HG03439 (cell line): ENCODE measurements around the gene APOL4.
"Not testable (repeated sequence)": the region's sequence is repeated elsewhere in the genome, so short reads cannot be mapped to it uniquely, and the experiment has no call there.

Experiments used
- ATAC-seq: cut with Tn5 transposase; IDR thresholded peaks from one replicate; pipeline ENCODE4 v1.9.1; 2021; ENCODE audit warnings: mild to moderate bottlenecking, moderate library complexity; ENCODE audit not compliant: unreplicated experiment

The APOL4 gene

DNA sequence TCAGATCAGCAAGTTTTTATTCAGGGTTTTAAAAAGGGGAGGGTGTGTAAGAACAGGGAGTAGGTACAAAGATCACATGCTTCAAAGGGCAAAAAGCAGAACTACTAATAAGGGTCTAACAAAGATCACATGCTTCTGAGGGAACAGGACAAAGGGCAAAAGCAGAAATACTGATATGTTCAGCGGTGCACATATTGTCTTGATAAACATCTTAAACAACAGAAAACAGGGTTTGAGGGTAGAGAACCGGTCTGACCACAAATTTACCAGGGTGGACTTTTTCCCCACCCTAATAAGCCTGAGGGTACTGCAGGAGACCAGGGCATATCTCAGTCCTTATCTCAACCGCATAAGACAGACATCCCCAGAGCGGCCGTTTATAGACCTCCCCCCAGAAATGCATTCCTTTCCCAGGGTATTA lies 7.9 kb upstream of the APOL4 start:
- ATAC-seq: not testable (repeated sequence)

DNA sequence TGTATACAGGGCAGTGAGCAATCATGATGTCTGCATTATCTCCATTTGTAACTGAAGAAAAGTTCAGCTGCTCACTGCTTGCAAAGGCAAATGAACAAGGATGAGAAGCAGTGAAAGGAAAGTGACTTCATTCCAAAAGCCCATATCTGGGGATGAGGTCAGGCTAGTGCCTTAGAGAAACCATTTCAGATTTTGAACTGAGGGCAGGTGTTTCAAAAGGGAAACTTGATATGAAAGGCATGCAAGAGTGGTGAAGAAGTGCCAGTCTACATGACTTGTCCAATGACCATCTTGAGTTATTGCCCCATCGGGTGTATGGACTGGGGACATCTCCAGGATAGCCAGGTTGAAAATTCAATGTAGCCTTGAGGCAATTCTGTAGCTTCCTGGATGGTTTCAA lies 7.3 kb upstream of the APOL4 start:
- ATAC-seq: no peak

DNA sequence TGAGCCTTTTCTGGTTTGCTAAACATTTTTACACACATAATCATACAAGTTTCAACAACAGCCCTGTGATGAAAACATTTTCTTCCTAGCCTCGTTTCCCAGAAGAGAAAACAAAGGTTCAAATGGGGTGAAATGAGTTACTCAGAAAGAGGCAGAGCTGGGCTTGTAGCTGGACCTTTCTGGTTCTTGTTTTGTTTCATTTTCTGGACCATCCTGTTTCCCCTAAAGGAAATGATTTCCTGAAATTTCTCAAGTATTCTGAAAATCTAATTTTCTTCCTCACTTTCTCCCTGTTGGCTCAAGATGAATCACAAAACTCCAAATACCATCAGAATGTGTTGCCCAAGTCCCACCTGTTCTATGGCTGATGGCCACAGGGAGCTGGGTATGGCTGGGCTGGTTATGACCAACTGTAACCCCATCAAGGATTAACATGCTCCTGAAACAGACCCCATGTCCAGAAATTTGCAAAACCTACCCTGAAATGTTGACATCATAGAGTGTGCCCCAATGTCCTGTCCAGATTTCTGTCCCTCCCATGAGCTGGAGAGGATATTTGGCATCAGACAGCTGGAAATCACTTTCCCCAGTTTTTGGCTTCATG lies 6.7 kb upstream of the APOL4 start:
- ATAC-seq: no peak

DNA sequence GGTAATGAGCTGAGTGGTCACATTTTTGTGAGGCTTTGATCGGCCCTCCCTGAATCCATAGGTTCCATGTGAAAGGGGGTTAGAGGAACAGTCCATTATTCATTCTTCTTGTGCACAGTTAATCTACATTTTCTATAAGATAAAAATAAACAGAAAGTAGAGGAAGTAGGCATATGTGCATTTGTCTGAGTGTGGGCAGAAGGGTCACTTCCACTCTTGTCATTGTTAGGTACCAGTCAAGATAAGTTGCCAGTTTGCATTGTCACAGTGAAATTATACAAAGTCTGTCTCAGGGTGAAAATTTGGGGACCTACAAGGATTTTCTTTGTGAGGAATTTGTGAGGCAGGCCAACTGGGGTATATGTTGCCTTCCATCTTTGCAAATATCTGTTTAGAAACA lies 4.6 kb upstream of the APOL4 start:
- no peak for ATAC-seq

DNA sequence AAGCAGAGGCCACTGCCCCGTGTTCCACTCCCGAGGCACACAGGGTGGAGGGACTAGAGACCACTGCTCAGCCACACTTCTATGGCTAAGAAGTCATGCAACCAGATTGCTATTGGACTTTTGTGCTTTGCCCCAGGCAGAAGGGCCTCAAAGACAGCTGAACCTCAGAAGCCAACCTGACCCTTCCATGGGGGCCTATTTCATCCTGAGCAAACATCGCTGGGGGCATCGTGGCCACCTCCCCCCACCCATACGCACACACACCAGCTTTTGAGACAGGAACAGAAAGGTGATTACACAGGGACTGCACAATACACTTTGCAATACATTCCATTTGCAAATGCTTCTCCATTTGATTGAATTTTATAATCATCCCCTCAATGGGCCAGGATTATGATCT lies 4.0 kb upstream of the APOL4 start:
- ATAC-seq: not testable (repeated sequence)

DNA sequence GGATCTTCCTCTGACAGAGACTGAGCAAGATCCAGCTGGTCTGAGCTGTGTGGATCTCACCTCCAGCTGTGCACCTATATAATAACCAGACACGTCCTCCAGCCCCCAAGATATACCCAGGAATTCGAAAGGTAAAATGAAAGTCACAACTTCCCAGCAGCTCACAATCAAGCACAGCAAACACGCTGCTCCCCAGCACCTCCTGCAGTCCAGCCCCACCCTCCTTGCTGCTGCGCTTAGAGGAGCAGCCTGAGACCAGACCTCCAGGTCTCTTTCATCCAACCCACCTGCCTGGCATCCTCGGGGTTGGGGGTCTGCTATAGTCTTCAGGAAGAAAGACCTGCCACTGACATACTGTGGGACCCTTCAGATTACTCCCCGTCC lies 3.0 kb upstream of the APOL4 start:
- ATAC-seq: no peak

DNA sequence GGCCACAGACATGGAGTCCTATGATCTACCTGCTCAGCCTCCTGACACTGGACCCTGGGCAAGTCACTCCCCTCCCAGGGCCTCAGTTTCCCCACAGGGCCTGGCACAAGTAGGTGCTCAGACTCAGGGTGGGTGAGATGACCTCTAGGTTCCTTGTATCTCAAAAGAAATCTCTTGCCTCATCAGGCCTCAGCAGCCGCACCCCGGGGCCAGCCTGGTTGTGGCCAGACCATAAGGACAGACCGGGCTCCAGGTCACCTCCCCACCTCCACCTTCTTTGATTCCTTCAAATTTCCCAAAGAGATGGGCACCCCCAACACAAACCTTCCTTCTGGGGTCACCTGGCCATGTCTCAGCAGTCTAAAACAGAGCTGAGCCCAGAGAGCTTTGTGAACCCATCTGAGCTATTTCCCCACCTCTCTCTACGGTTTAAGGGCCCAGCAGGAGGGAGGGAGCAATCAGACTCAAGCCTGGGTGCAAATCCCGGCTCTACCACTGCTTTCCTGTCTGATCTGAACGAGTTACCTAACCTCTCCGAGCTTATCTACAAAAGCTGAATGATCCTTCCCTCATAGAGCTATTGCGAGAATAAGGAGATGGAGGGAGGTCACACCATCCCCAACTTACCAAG lies 2.5 kb upstream of the APOL4 start:
- ATAC-seq: no peak

DNA sequence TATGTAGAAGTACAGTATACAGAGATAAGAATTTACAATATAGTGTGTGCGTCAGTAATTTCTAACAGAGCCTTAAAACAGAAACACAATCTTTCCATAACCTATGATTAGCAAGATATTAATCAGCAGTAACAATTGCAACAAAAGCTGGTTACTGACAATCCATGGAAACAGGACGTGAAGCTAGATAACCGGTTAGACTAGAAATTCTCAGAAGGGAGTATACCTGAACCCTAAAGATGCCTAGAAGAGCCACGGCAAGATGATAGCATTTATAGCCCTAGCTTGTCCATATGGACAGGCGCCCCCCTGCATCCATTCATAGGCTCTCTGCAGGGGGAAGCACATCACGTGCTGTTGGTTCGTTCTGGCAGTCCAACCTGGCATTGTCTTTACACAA lies 1.8 kb upstream of the APOL4 start:
- ATAC-seq: not testable (repeated sequence)

DNA sequence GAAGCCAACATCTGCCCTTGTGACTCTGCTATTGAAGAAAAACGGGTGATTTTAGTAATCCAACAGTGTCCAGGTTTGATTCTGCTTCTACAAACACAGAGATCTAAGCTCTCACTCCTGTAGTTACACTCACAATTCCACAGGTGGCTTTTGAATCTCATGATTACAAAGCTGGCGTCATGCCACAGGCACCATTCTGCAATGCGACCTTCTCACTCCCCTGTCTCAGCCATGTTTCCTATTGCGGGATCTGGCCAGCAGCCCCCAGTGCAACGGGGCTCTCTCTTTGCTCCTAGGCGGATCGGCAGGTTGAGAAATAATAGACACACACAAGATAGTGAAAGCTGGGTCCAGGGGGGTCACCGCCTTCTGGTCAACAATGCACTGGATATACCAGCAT lies 1.3 kb upstream of the APOL4 start:
- ATAC-seq: not testable (repeated sequence)

DNA sequence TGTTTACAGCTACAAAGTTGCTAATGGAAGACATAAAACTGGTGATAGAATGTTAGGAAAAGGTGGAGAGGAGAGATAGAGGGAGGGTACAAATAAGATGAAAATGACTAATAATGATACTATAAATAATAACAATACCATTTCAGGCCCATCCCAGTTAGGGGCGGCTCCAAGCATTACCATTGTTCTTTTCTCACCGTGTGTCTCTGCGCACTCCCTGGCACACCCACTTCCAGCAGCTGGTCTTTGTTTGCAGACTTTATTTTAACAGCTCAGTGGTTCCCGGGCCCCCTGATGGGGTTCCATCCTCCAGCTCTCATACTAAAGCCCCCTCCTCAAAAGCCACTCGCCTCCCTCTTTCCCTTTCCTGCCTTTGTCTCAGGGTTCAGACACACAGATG lies 584 bp downstream of the APOL4 start:
- not testable (repeated sequence) for ATAC-seq

DNA sequence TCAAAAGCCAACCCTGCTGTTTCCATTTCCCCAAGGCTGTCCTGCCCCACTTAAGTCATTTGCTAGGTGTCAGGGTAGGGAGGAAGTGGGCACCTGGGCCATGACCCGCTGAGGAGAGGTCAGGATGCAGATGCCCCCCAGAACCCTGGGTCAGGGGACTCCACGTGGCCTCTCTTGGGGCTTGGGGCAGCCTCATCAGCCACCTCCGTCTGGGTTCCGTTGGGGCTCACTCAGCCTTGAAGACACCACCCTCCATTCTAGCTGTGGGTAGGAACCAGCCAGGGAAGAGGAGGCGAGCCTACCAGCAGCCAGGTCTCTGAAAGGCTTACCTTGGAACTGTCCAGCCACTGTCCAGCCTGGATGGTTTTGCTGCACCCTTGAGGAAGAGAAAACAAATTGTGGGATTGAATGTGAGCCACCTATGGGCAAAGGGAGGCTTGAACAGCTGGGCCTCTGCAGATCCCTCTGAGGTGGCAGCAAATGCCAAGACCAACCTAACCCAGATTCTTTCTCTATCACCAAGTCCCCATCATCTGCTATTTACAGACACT lies 2.5 kb downstream of the APOL4 start:
- ATAC-seq: no peak

DNA sequence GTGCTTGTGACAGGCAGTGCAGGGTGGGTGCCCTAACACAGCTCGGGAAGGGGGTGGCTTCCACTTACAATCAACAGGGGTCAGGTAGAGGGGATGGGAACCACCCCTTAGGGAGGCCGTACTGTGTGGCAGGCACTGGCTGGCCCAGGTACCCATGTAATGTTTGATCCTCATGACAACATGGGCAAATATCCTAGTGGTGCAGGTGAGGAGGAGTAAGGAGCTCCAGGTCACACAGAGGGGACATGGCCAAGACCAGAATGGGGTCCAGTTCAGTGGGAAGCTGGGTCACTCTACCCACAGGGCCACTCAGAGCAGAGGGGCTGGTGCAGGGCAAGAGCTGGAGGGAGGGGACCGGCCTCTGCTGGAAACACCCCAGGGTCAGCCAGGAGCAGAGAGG lies 3.1 kb downstream of the APOL4 start:
- ATAC-seq: no peak

DNA sequence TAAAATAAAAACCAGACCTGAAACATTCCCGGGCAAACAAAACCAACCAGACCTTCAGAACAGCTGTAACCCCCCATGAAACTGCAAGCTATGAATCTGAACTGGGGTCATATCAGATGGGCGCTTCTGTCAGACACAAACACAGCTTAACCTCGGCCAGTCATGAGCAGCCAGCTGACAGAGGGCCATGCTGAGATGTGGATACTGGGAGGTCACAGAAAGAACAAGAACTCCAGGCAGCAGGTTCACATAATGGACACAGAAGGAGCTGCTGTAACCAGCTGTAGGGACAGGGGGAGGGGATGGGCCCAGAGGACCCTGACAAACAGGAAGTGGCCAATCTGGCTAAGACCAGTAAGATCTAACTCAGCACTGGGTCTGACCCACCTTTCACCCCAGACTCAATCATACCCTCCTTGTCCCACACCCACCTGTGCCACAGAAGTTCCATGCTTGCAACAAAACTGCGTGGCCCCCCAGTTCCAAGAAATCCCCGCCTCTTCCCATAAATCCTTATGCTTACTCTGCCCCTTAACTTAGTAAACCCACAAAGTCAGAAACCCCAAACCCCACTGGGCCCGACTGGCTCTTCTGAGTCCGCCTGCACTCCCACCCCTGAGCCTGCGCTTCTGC lies 4.0 kb downstream of the APOL4 start:
- no peak for ATAC-seq

DNA sequence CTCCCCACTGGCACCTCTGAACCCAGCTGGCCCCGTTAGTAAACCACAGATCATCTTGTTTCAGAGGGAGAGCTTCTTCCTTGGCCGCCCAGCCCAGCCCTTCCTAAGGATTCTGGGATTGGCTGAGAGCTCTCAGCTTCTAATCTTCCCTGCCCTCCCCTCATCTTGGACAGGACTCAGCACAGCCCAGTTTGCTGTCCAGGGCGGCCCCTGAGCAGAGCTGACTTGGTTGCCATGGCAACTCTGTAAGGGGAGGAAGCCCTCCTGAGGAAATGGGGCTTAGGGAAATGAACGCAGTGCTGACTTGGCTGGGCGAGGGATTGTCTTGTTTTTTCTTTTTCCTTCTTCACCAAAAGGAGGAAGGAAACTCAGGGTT lies 4.6 kb downstream of the APOL4 start:
- no peak for ATAC-seq

DNA sequence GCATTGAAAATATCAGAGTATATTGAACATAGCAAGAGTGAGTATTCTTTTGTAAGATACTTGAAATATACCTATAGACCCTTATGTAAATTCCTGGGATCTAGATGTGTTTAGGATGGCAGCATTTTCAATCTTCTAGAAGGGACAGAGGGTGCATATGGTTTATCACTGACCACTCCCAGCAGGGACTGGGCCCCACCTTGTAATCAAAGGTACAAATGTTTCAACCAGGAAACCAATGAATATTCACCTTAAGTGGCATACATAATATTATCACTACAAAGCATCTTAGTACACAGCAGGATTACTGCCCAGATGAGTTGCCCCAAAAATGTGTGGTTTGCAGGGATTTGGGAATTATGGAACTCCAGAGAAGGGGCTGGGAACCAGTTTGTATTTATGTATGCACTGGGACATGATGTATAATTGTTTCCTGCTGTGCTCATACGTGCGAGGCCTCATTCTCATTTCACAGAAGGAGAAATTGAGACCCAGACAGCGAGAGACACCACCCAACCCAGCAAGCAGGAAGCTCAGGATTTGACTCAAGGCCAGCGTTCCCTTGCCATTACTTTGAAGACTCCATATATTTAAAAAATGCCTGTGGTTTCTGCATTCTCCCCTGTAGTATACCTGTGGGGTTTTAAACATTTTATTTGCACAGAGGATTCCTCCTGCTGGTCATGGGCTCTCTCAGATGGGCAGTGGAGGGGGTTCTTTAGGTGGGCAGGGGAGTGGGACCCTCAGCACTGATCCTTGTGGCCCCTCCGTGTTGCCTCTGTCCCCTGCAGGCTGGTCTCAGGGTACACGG lies 5.2 kb downstream of the APOL4 start:
- ATAC-seq: no peak

DNA sequence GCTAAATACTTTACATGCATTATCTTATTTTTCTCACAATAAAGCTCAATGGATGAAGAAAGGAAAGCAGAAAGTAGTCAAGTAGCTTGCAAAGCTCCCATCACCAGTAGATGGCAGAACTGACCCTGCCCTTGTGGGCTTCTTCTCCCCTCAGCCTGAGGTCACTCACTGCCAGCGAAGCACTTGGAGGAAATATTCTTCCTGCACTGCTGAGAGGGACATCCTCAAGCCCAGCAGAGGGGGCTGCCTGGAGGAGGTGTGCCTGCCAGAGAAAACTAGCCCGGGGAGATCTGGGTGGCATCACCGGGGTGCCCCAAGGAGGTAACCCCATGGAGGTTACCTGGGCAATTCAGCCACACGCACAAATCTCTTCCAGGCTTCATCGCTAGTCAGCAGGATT lies 6.6 kb downstream of the APOL4 start:
- no peak for ATAC-seq

DNA sequence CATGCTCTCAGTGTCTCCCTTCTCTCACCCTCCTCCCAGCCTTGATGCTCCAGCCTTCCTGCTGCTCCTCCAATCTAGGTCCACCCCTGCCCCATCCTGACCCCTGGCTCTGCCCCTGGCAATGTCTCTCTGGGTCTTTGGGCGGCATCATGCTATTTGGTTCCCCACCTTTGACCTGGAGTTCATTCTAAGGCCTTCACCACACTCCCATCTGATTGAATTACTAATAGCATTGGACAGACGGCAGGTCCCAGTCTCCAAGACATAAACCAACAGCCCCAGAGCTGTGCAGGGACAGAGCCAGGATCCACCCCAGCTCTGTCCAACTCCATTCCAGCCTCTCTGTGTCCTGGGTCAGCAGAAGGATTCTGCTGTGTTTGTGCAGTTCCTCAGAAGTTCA lies 7.2 kb downstream of the APOL4 start:
- ATAC-seq: no peak

DNA sequence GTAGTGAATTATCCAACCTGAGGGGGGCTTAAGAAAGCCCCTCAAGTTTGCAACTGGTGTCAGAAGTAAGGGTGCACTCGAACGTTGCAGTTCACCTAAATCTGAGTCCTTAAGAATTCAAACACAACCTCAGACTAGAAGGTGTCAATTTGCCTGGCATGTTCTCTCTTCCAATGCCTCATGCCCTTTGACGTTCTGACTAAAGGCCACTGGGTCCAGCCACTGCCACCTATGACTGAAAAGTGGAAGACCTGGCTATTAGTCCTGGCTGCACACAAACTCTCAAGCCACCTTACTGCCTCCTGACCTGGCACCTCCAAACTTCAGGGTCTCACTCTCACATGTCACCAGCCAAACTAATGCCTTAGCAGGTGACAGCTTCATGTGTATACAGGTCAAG lies 8.0 kb downstream of the APOL4 start:
- no peak for ATAC-seq

DNA sequence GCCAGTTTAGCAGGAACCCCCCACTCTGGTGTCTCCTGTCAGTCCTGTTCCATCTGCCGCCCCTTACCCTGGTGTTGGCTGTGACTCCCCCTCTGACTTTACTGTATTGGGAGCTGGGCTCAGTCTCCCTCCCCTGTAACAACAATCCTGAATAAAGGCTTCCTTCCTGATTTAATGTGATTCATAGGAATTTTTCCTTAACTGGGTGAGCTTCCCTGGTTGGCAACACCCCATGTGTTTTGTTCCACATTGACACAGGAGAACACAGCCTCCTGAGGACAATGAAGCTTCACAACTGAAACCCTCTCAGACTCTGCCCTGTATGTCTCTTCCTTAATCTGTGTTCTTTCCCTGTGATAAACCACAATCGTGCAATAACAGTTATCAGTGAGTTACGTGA lies 8.4 kb downstream of the APOL4 start:
- ATAC-seq: no peak

DNA sequence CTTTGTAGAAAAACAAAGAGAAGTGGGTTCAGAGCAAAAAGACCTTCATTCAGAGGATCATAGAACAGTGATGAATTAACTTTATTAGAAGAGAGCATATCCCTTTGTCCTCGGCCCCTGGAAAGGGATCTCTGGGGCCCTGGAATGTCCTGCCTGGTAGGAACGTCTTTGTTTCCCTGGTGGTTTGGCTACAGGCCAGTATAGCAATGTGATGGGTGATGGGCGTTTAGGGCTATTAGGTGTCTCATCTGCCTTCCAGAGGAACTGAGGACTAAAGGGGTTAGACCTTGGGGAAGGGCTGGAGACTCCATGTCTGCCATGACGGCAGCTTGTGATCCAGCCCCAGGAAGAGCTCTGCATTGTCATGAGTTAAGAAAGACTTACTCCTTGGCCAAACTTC lies 9.1 kb downstream of the APOL4 start:
- no peak for ATAC-seq

DNA sequence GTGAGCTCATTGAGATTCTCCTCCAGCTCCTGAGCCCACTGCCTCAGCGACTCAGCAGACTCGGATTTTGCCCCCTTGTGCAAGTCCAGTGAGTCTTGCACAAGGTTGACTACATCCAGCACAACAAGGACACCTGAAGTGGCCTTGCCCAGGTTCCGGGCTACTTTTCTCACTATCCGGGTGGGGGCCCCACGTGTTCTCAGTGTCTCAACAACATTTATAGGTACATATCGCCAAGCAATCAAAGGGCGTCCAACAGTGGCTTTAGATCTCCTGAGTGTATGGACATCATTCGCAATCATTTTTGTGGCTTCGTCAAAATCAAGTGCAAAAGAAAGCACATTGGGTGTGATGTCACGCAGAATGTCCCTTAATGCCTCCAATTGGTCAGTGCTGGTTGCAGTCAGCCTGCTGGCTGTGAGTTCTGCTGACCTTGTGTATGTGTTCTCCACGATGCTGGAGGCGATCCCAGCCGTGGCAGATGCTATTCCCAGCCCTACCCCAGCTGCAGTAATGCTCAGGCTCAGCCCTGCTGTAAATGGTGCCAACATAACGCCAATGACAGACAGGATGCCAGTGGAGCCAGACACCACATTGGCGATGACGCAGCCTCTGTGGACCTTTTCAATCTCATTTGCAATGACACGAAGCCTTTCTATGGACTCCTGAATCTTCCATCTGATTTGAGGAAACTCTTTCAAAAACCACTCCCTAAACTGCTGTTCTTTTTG lies 10.3 kb downstream of the APOL4 start:
- no peak for ATAC-seq
